Stomach smooth muscle (tissue), 2 donors: ENCODE data around the gene CBFB.
A peak's percentile ranks its signal among the peaks of the same experiment; 100 is the strongest.

Experiments used
- H3K27ac ChIP-seq: one replicate; pipeline ENCODE4 v1.7.0; 2013; ENCODE audit warnings: mild to moderate bottlenecking, low read length, inconsistent platforms
- H3K27me3 ChIP-seq, 2 donors: one replicate each; pipeline ENCODE4 v1.7.0; 2013; ENCODE audit warnings: low read length in 2 of 2; ENCODE audit not compliant: insufficient read depth in 2 of 2, control insufficient read depth in 1 of 2
- H3K36me3 ChIP-seq, 2 donors: one replicate each; pipeline ENCODE4 v1.7.0; 2013; ENCODE audit warnings: low read length in 2 of 2; ENCODE audit not compliant: control insufficient read depth in 2 of 2, insufficient read depth in 2 of 2
- H3K4me1 ChIP-seq: one replicate; pipeline ENCODE4 v1.7.0; 2013; ENCODE audit warnings: low read length; ENCODE audit not compliant: control insufficient read depth, insufficient read depth
- H3K4me3 ChIP-seq, 2 donors: one replicate each; pipeline ENCODE4 v1.7.0; 2013; ENCODE audit warnings: low read length in 2 of 2
- H3K9ac ChIP-seq, 2 donors: one replicate each; pipeline ENCODE4 v1.7.0; 2013; ENCODE audit warnings: low read length in 2 of 2, mild to moderate bottlenecking in 1 of 2
- H3K9me3 ChIP-seq, 2 donors: one replicate each; pipeline ENCODE4 v1.7.0; 2013; ENCODE audit warnings: low read length in 2 of 2; ENCODE audit not compliant: control insufficient read depth in 2 of 2
- donor health status: healthy.
- donor health status: Pancreatic carcinoma.

The CBFB gene

DNA sequence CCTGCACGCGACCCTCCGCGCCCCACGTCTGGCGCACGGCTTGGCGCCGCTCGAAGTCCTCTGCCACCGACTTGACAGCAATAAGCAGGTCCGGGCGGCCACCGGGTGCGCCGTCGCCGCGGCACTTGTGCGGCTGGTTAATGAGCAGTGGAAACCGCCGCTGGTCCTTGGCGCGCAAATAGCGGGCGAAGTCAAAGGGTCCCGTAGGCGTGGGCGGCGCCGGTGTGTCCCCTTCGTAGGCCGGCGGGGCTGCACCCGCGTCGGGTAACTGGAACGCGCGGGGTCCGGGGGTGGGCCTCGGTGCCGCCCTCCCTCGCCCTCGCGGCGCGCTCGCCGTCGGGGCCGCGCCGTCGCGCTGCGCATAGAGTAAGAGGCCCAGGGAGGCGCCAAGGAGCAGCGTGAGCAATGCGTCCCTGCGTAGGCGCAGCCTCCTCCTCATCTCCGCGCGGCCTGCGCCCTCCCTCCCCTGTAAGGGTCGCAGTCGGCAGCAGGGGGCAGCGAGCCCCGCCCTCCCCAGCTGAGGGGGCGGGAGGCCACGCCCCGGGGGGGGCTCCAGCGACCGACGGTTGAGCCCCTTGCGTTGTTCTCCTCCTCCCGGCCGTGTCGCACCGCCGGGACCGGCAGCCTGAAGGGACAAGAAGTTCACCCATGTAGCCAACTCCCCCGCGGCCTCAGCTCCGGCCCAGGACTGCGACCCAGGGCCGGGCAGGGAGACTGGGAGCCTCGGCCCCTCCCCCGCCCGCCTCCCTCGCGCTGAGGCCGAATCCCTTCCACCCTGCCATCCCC, 121.3 kb downstream of the CBFB start:
- Histone ChIP-seq H3K9me3 (no peaks in the 10 kb centered on the region), H3K27ac (peak overlapping the region; percentile 81), H3K4me3 (peak overlapping the region; percentile 59 to 77), H3K36me3 (peaks cover 15 to 30% of the 10 kb centered on the region in 2 donors), H3K9ac (peak overlapping the region; percentile 59 to 76), H3K27me3 (peaks cover 2 to 14% of the 10 kb centered on the region in 2 donors), H3K4me1 (peaks cover 20% of the 10 kb centered on the region)
